ENCODE measurements around the gene HCLS1.

GRCh38 chr3:121592856-121593702 is 67.6 kb downstream of the HCLS1 start, which contains the start of gene FBXO40:
- TF ChIP-seq CTCF (conservative IDR thresholded peaks at IDR 0.05; ENCODE audit: low read length) = no peak
- no peak for TF ChIP-seq EZH2phosphoT487 (IDR thresholded peaks at IDR 0.05; ENCODE audit: borderline replicate concordance)
